ENCODE results near the gene OXNAD1.

The OXNAD1 gene

DNA sequence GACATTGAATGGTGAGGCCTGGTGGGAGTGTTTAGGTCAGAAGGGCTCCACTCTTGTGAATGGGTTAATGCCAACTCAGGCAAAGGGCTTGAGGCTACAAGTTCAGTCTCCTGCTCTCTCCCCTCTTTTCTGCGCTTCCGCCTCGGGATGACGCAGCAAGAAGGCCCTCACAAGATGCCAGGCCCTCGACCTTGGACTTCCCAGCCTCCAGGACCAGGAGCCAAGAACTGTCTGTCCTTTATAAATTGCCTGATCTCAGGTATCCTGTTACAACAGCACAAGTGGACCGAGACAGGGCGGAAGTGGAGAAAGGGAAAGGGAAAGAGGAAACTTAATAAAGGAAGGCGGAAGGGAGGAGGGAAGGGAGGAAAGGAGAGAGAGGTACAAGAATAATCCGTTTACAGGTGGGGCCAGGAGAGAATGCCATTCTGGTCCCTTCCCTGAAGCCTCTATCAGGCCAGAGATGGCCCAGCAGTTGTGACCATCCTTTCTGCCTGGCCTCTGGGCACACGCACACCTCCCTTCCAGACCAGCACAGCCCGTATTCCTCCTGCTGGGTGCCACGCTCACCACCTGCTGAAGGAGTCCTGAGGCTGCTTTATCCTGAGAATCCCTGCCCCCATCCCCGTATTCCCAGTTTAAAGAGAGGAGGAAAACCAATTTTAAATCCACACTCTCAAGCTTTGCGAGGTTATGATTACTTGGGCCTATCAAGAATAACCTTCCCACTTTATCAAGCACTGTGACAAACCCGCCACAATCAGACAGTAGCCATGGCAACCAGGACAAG lies 64.2 kb downstream of the OXNAD1 start:
- no peak for DNase-seq (ENCODE audit: low read depth)

GRCh38 chr3:16329826-16330129 lies 64.8 kb downstream of the OXNAD1 start:
- no peak for DNase-seq (ENCODE audit: low read depth)

- no peak for DNase-seq (ENCODE audit: low read depth)
Measured at GRCh38 chr3:16330351-16330750, 65.3 kb downstream of the OXNAD1 start.

DNA sequence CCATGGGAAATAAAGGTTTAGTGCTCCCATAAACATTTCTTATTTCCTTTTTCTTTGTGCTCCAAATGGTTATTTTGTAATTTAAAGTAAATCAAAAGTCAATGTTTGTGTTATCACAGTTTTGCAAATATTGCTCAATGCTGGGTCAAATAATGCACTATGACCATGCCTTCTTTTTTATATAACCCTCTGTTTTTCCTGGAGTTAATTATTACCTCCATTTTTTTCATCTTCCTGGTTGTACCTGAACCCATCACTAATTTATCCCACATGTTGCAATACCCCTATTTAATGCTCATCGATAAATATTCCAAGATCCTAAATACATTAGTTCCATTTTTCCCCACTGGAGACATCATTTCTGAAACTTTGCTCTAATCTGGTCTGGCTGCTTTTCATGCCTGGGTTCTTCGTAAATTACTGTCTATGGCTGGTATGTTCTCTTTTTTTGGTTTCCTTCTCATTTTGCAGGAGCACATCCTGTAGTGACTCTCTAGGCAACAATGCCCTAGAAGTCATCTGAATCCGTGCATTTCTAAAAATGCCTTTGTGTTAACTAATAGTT lies 66.4 kb downstream of the OXNAD1 start:
- DNase-seq (ENCODE audit: low read depth), result no peak

DNA sequence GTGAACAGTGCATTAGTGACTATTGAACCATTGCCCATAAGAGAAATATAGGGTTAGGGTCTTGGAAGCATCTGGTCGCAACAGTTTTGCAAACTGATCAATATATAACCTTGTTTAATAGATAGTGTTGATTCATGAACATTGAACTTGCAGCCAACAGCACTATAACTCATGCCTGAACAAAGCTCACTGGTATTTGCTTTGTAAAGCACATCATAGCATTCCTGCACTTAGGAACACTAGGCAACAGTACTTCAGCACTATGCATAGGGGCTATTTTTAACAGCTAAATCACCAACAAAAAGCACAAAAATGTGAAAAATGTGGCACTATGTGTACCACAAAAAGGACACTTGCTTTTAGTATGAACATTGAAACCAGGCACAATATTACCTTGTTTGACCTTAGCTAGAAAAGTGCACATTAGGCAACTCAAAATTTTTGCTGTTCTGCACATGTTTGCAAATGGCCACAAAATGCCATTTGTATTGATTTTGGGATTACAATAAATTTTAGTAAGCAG lies 68.0 kb downstream of the OXNAD1 start:
- DNase-seq (ENCODE audit: low read depth), result no peak

DNA sequence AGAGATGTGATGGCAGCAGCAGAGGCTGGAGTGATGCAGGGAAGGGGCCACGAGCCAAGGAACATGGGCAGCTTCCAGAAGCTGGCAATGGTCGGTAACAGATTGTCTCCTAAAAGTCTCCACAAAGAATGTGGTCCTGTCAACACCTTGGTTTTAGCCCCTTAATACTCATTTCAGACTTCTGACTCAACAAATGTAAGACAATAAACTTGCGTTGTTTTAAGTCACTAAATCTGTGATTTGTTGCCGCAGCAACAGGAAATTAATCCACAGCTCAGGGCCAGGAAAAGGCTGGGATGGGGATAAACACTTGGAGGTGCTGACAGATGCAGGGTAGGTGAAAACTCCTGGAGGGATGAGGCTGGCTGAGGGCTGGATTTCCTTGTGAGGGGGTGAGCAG lies 69.9 kb downstream of the OXNAD1 start:
- DNase-seq (ENCODE audit: low read depth), result no peak

DNA sequence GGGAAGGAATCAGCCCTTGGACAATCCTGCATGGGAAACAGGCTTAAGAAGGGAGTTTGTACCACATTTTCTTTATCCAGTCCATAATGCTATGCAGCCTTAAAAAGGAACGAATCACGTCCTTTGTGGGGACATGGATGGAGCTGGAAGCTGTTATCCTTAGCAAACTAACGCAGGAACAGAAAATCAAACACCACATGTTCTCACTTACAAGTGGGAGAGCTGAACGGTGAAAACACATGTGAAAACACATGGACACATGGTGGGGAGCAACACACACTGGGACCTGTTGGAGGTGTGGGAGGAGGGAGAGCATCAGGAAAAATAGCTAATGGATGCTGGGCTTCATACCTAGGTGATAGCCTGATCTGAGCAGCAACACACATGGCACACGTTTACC lies 70.3 kb downstream of the OXNAD1 start:
- DNase-seq (ENCODE audit: low read depth), result no peak

- no peak for DNase-seq (ENCODE audit: low read depth)
Measured at GRCh38 chr3:16335772-16336645, 71.0 kb downstream of the OXNAD1 start.

DNA sequence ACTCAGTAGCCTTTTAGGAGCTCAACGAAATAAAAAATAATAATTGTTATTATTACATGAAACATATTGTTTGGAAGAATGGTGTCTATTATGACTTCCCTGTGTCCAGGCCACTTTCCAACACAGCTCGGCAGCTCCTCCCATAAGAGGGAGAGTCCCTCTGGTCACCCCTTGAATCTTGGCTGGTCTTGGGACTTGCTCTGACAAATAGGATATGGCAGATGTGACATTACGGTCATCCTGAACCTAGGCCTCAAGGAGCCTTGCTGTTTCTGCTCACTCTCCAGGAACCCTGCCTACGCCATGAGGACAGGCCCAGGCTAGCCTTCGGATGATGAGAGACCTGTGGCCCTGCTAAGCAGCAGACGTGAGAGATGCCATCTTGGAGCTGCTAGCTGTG lies 71.8 kb downstream of the OXNAD1 start:
- DNase-seq (ENCODE audit: low read depth), result no peak

GRCh38 chr3:16337856-16338540 lies 73.0 kb downstream of the OXNAD1 start:
- DNase-seq (ENCODE audit: low read depth), result no peak

- peak; percentile 91 for DNase-seq (ENCODE audit: low read depth)
Measured at GRCh38 chr3:16338999-16339398, 74.0 kb downstream of the OXNAD1 start.

GRCh38 chr3:16343101-16343500 lies 78.1 kb downstream of the OXNAD1 start:
- DNase-seq (ENCODE audit: low read depth), result no peak

DNA sequence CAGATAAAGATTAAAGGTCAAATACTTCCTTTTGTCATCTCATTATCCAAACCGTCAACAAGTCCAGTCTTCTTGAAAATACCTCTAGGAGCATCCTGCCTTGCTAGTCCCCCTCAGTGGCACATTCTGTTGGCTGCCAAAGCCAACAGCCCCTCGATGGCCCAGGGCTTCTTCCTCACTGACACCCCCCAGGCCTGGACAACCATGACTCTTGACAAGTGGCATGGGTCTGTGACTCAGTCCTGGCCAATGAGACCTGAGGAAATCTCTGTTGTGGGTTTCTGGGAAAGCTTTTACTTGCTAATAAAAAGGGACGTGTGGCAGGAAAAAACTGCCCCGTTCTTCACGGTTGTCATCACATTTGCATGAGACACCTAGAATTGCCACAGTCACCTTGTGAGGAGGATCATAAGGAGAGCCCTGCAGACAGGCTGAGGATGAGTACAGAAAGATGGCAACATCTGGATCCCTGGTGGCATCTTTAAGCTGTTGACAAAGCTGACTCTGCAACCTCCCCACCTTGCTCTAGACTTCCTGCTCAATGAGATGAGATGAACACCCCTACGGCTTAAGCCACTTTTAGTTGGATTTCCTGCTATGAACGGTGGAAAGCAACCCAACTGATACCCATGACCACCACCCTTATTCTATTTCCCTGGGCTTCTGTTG lies 81.5 kb downstream of the OXNAD1 start:
- no peak for DNase-seq (ENCODE audit: low read depth)

GRCh38 chr3:16347548-16347947 lies 82.5 kb downstream of the OXNAD1 start:
- DNase-seq (ENCODE audit: low read depth), result no peak

GRCh38 chr3:16349986-16350596 lies 85.1 kb downstream of the OXNAD1 start:
- peak; percentile 58 for DNase-seq (ENCODE audit: low read depth)

DNA sequence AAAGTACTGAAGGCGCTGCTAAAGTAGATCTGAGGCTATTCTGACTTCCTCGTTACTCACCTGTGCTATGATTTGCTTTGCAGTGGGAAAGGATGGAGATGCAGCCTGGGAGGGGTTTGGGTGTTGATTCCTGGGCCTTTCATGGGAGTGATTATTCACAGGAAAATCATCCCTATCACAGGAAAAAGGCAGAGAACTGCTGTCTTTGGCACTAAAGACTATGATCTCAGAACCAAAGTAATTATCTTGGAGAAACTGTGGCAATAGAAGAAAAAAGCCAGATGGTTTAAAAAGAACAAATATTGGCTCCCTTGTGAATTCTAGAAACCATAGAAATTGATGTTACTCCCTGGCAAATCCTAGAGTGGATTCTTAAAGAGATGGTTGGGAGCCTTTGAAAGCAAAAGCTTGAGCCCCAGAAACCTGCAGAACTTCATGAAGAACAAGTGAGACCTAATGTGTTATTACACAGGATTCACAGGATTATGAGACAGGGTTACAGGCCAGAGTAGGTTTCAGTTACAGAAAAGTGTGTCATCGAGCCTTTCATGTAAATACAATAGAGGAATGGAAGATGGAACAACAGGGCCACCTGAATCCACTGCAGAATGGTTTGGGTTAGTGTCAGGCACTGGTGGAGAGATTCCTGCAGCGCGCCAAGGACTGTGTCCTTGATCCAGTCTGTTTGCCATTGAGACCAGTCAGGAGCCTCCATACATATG lies 85.7 kb downstream of the OXNAD1 start:
- DNase-seq (ENCODE audit: low read depth), result peak; percentile 24

DNA sequence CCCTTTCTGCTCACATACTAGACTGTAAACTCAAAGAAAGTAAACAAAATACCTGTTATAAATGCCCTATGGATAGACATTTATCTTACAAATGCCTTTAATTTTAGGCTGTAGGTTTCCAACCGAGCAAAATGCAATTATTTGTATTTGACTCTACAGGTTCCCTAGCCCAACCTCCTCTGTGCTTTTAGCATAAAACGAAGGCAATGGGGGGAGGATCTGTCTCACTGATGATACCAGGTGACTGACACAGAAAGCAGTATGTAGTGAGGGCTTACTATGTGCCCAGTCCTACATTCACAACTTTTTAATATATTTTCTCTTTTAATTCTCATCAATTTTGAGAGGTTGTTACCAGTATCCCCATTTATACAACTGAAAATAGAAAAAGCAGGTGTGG lies 87.4 kb downstream of the OXNAD1 start:
- DNase-seq (ENCODE audit: low read depth), result no peak

DNA sequence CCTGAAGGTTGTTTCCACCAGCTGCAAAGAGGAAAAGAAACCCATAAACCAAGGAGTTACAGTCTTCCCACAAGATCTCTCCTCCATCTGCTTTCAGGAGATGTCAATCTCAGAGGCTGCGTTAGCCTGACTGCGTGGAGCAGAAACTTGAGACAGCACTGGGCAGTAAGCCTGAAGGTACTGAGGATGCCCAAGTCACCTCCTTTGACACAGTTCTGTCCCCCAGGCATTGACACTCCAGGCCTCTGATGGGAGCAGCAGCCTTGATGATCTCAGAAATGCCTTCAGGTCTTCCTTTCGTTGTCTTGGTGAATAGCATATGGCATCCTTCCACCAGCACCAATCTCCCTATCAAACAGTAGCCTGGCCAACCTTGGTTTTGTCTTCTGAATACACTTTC lies 89.3 kb downstream of the OXNAD1 start:
- DNase-seq (ENCODE audit: low read depth), result no peak

Measured in HS-5 (cell line).